ENCODE measurements around the gene C1S. TPM values are rescaled to one million over a fixed set of nuclear protein-coding genes. Genes with fewer than 3 reads are reported as not detected.
"Not testable (repeated sequence)": the region's sequence is repeated elsewhere in the genome, so short reads cannot be mapped to it uniquely, and the experiment has no call there.

Gene C1S
- total and polyA plus RNA-seq, 10 donors: 102 to 451 (median 257) TPM

GRCh38 chr12:7054925-7055324 is 5.6 kb upstream of the C1S start:
- intact Hi-C loops (cut with DNase I; ENCODE audit: low total_unique reads): no loop called here
- peaks cover 0 to 5% (median 3%) of the 10 kb centered on the region in 6 donors for H3K4me1 ChIP-seq
- DNase-seq: no peak
- H3K27ac ChIP-seq: no peak overlapping the region
- no peak for TF ChIP-seq CTCF (IDR thresholded peaks at IDR 0.05 in 8 of 11, conservative IDR thresholded peaks at IDR 0.05 in 3 of 11)
- TF ChIP-seq POLR2AphosphoS5 (IDR thresholded peaks at IDR 0.05): no peak
- no peak for TF ChIP-seq POLR2A (IDR thresholded peaks at IDR 0.05)
- peaks cover 0 to 9% (median 0%) of the 10 kb centered on the region in 7 donors for H3K27me3 ChIP-seq (replicated peaks in 1 of 7)
- no peaks in the 10 kb centered on the region for H3K9me3 ChIP-seq
- H3K36me3 ChIP-seq: no peaks in the 10 kb centered on the region
- 79 to 95% (median 88%) methylated on average over 4 of the region's 4 CpGs for WGBS, 5 donors
- H3K4me3 ChIP-seq: no peak overlapping the region

GRCh38 chr12:7055736-7056135 is 4.8 kb upstream of the C1S start:
- intact Hi-C loops (cut with DNase I; ENCODE audit: low total_unique reads): not testable (repeated sequence)

GRCh38 chr12:7058163-7058845 is 2.2 kb upstream of the C1S start:
- Histone ChIP-seq H3K27me3 (replicated peaks in 1 of 7) (peaks cover 0 to 14% (median 0%) of the 10 kb centered on the region in 7 donors), H3K36me3 (no peaks in the 10 kb centered on the region), H3K27ac (no peak overlapping the region), H3K9me3 (no peaks in the 10 kb centered on the region), H3K4me1 (peaks cover 0 to 13% (median 6%) of the 10 kb centered on the region in 6 donors), H3K4me3 (no peak overlapping the region)
- intact Hi-C loops (cut with DNase I; ENCODE audit: low total_unique reads): no loop called here
- TF ChIP-seq POLR2A (IDR thresholded peaks at IDR 0.05) (no peak), POLR2AphosphoS5 (IDR thresholded peaks at IDR 0.05) (no peak), CTCF (IDR thresholded peaks at IDR 0.05 in 8 of 11, conservative IDR thresholded peaks at IDR 0.05 in 3 of 11) (no peak)
- no peak for DNase-seq
- 62 to 84% (median 82%) methylated on average over 3 of the region's 3 CpGs for WGBS, 5 donors

More at GRCh38 chr12:7055736-7056135, 4.8 kb upstream of the C1S start:
- H3K36me3 ChIP-seq, DNase-seq, H3K9me3 ChIP-seq, H3K4me1 ChIP-seq, H3K27ac ChIP-seq, H3K4me3 ChIP-seq: not testable (repeated sequence)
- H3K27me3 ChIP-seq (replicated peaks in 1 of 7): peaks cover 0 to 14% (median 0%) of the 10 kb centered on the region in 7 donors
- 83 to 100% (median 90%) methylated on average over 2 of the region's 2 CpGs for WGBS, 5 donors

GRCh38 chr12:7058850-7059395 is 1.6 kb upstream of the C1S start:
- intact Hi-C loops (cut with DNase I; ENCODE audit: low total_unique reads): no loop called here
- peaks cover 0 to 14% (median 0%) of the 10 kb centered on the region in 7 donors for H3K27me3 ChIP-seq (replicated peaks in 1 of 7)
- DNase-seq: no peak
- H3K4me3 ChIP-seq: no peak overlapping the region
- WGBS, 5 donors: 90 to 96% (median 91%) methylated on average over 9 of the region's 9 CpGs
- no peaks in the 10 kb centered on the region for H3K9me3 ChIP-seq
- H3K36me3 ChIP-seq: no peaks in the 10 kb centered on the region
- TF ChIP-seq CTCF (IDR thresholded peaks at IDR 0.05 in 8 of 11, conservative IDR thresholded peaks at IDR 0.05 in 3 of 11): no peak
- no peak overlapping the region for H3K27ac ChIP-seq
- H3K4me1 ChIP-seq: peaks cover 0 to 15% (median 6%) of the 10 kb centered on the region in 6 donors

Data from spleen (tissue), 11 donors.